Activated T-cell treated with anti-CD3 and anti-CD28 coated beads, Interleukin-2, amount 50 U/mL, for 1 hour (primary cell): ENCODE data around the gene OR1G1.
"Not testable (repeated sequence)": the region's sequence is repeated elsewhere in the genome, so short reads cannot be mapped to it uniquely, and the experiment has no call there.

ENCODE experiments used
- DNase-seq: peaks from one replicate; pipeline ENCODE4 v3.0.0-alpha.2; 2020

The OR1G1 gene

DNA sequence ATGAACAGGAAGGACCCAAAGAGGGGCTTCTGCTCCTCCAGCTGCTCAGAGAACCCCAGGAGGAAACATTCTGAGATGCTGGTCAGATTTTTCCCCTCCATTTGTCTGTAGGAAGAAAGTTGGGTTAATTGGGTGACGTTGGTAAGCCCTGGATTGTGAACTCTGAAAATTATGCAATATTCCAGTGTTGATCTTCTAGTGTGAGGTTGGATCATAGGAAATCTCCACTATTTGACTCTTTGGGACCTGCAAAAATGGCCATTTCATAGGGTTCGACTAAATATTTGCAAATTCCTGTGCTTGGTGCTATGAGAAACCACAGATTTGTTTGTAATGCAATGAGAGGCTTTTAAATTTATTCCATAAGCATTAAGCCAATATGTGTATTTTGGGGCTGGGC lies at the start of gene OR1G1:
Gene OR1G1, minus strand, starts transcription at position 101 of the 400 bp plus-strand sequence. Its CDS starts 0 bp downstream, at position 101.
- no peak for DNase-seq

GRCh38 chr17:3167574-3167973 lies 40.2 kb upstream of the OR1G1 start:
- DNase-seq = no peak

GRCh38 chr17:3157218-3157617 lies 29.9 kb upstream of the OR1G1 start:
- DNase-seq = no peak

- not testable (repeated sequence) for DNase-seq
Measured at GRCh38 chr17:3137494-3137893, 10.1 kb upstream of the OR1G1 start.

- DNase-seq = no peak
Measured at GRCh38 chr17:3104322-3104721, 23.0 kb downstream of the OR1G1 start, which contains the start of gene OR1D2. TSS of gene OR1D2 (minus strand) at chr17:3104422. CDS start at chr17:3092996, 11,426 bp downstream.
